ENCODE data around the gene RGS17.
"Not testable (repeated sequence)": the region's sequence is repeated elsewhere in the genome, so short reads cannot be mapped to it uniquely, and the experiment has no call there.

RGS17 gene

GRCh38 chr6:153131037-153131981 is at the start of gene RGS17:
Gene RGS17 (minus strand): TSS chr6:153131282. CDS start chr6:153044018, 87,264 bp downstream.
- DNase-seq (ENCODE audit: low read depth): no peak

- DNase-seq (ENCODE audit: low read depth): no peak
These were observed 41.7 kb upstream of the RGS17 start for GRCh38 chr6:153172815-153173214.

GRCh38 chr6:153170511-153170910 is 39.4 kb upstream of the RGS17 start:
- DNase-seq (ENCODE audit: low read depth): no peak

- no peak for DNase-seq (ENCODE audit: low read depth)
These were observed 36.8 kb upstream of the RGS17 start for GRCh38 chr6:153167907-153168306.

- DNase-seq (ENCODE audit: low read depth): no peak
These were observed 36.2 kb upstream of the RGS17 start for GRCh38 chr6:153167061-153167891.

GRCh38 chr6:153162646-153163045 is 31.6 kb upstream of the RGS17 start:
- DNase-seq (ENCODE audit: low read depth): no peak

- no peak for DNase-seq (ENCODE audit: low read depth)
These were observed 31.1 kb upstream of the RGS17 start for GRCh38 chr6:153162172-153162571.

GRCh38 chr6:153160221-153160620 is 29.1 kb upstream of the RGS17 start:
- DNase-seq (ENCODE audit: low read depth): no peak

- DNase-seq (ENCODE audit: low read depth): no peak
These were observed 19.8 kb upstream of the RGS17 start for GRCh38 chr6:153150752-153151440.

GRCh38 chr6:153150371-153150751 is 19.3 kb upstream of the RGS17 start:
- DNase-seq (ENCODE audit: low read depth): no peak

- no peak for DNase-seq (ENCODE audit: low read depth)
These were observed 18.8 kb upstream of the RGS17 start for GRCh38 chr6:153149891-153150290.

- DNase-seq (ENCODE audit: low read depth): no peak
These were observed 15.3 kb upstream of the RGS17 start for GRCh38 chr6:153146413-153146812.

GRCh38 chr6:153145591-153145990 is 14.5 kb upstream of the RGS17 start:
- no peak for DNase-seq (ENCODE audit: low read depth)

GRCh38 chr6:153143200-153143599 is 12.1 kb upstream of the RGS17 start:
- no peak for DNase-seq (ENCODE audit: low read depth)

GRCh38 chr6:153140299-153140698 is 9.2 kb upstream of the RGS17 start:
- DNase-seq (ENCODE audit: low read depth): no peak

GRCh38 chr6:153138930-153139329 is 7.8 kb upstream of the RGS17 start:
- DNase-seq (ENCODE audit: low read depth): no peak

- no peak for DNase-seq (ENCODE audit: low read depth)
These were observed 4.6 kb upstream of the RGS17 start for GRCh38 chr6:153135681-153136080.

GRCh38 chr6:153133667-153134066 is 2.6 kb upstream of the RGS17 start:
- DNase-seq (ENCODE audit: low read depth): not testable (repeated sequence)

- DNase-seq (ENCODE audit: low read depth): no peak
These were observed 506 bp downstream of the RGS17 start for GRCh38 chr6:153130515-153131036.

GRCh38 chr6:153129873-153130514 is 1.1 kb downstream of the RGS17 start:
- DNase-seq (ENCODE audit: low read depth): no peak

GRCh38 chr6:153126218-153126617 is 4.9 kb downstream of the RGS17 start:
- no peak for DNase-seq (ENCODE audit: low read depth)

GRCh38 chr6:153125032-153125431 is 6.0 kb downstream of the RGS17 start:
- DNase-seq (ENCODE audit: low read depth): no peak

All from CMK (cell line).